Fibroblast of the aortic adventitia (primary cell): ENCODE data around the gene ADD1. TPM values are rescaled to one million over a fixed set of nuclear protein-coding genes. Genes with fewer than 3 reads are reported as not detected.

Source experiments
- DNase-seq: peaks from one replicate; pipeline ENCODE4 v3.0.0-alpha.2; 2010; ENCODE audit warnings: low read depth
- H3K4me3 ChIP-seq: 2 replicates; pipeline ENCODE4 v1.5.1; 2011; ENCODE audit warnings: low read depth, mild to moderate bottlenecking, control low read depth, low read length, moderate library complexity
- total RNA-seq: library from RNA; depleted of rRNA; stranded (reverse); fragments of >200 nt; gene quantifications from 2 replicates; pipeline ENCODE4 v1.2.3, GENCODE V29; 2012; ENCODE audit warnings: low replicate concordance
- TF ChIP-seq, protein P1 (sequence below): IDR thresholded peaks from 2 replicates; pipeline ENCODE4 v1.5.1; 2011; ENCODE audit warnings: mild to moderate bottlenecking, low read length, control low read depth, inconsistent platforms; ENCODE audit not compliant: insufficient read depth

ADD1 gene
- total RNA-seq, 1 donor, result 168 TPM

DNA sequence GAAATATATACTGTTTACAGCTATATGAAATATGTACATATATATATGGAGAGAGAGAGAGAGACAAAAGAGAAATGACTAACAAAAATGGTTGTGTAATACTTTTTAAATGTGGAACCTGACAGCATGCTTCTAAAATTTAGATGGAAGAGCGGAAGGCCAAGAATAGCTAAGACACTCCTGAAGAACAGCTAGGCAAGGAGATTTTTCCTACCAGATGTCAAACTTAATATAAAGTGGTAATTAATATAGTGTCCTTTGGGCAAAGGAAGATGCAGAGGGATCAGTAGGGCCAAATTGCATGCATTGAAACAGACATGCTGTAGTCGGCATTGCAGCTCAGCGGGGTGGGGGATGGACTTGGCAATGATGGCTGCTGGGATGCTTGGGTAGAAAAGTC, 45.2 kb downstream of the ADD1 start:
- TF ChIP-seq, protein P1, sequence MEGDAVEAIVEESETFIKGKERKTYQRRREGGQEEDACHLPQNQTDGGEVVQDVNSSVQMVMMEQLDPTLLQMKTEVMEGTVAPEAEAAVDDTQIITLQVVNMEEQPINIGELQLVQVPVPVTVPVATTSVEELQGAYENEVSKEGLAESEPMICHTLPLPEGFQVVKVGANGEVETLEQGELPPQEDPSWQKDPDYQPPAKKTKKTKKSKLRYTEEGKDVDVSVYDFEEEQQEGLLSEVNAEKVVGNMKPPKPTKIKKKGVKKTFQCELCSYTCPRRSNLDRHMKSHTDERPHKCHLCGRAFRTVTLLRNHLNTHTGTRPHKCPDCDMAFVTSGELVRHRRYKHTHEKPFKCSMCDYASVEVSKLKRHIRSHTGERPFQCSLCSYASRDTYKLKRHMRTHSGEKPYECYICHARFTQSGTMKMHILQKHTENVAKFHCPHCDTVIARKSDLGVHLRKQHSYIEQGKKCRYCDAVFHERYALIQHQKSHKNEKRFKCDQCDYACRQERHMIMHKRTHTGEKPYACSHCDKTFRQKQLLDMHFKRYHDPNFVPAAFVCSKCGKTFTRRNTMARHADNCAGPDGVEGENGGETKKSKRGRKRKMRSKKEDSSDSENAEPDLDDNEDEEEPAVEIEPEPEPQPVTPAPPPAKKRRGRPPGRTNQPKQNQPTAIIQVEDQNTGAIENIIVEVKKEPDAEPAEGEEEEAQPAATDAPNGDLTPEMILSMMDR, result no peak
- DNase-seq, result no peak
- H3K4me3 ChIP-seq, result no peak overlapping the region

DNA sequence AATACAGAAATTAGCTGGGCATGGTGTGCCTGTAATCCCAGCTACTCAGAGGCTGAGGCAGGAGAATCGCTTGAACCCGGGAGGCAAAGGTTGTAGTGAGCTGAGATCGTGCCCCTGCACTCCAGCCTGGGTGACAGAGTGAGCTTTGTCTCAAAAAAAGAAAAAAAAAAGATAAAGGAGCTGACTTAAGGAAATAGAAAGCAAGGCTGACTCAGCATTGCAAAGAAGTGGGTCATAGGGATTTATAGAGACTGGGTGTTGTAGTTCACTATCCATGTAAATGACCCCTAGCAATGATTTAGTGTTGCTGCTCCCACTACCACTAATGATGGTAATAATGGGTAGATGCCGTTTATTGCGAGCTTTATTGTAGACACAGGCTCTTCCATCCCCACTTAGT, 47.6 kb downstream of the ADD1 start:
- TF ChIP-seq, protein P1, result no peak
- peak; percentile 66 for DNase-seq

DNA sequence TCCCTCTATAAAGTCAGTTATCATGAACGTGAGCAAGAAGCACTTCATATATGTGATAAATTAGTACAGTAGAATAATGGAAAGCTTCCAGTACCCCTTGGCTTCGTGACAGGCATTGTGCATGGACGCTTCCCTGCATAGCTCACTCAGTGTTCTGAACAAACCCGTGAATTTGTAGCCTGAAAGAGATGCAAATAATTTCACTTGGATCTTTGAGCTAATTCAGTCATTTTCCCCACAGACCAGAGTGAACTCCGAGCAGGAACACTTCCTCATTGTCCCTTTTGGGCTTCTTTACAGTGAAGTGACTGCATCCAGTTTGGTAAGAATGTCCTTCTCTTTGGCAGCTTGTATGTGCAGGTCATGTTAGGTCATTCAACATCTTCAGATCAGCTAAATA, 50.1 kb downstream of the ADD1 start:
- H3K4me3 ChIP-seq, result no peak overlapping the region
- DNase-seq, result peak; percentile 77
- TF ChIP-seq, protein P1, result no peak

More for the DNA sequence above, 47.6 kb downstream of the ADD1 start:
- no peak overlapping the region for H3K4me3 ChIP-seq

DNA sequence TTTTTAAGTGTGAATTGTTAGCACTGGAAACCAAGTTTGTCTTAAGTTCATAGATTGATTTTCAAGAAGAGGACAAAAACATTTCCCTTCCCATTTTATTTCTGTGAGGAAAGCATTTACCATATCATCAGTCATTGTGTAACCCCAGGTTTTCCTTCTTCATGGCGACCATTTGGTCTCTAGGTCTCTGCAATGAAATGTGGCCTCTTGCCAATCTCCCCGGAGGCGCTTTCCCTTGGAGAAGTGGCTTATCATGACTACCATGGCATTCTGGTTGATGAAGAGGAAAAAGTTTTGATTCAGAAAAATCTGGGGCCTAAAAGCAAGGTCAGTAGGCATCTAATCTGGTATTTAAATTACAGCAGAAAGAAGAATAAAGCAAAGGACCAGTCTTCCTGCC, 54.4 kb downstream of the ADD1 start:
- TF ChIP-seq, protein P1, result no peak
- H3K4me3 ChIP-seq, result no peak overlapping the region
- DNase-seq, result no peak

DNA sequence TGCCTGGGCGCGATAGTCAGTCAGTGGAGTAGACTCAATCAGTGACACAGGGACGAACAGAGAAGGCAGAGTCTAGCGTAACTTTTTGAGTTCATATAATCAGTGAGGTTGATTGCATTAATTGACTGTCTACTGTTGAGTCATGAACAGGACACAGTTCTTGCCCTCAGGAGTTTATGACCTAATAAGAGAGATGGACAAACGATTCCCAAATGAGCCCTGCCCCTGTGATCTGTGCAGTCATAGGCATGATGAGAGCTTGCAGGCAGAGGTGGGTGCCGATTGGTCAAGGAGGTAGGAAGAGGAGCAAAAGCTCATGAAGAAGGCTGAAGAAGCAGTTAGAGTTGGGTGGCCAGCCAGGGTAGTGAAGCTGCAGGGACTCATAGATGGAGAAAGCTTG, 57.1 kb downstream of the ADD1 start:
- TF ChIP-seq, protein P1, result no peak
- no peak overlapping the region for H3K4me3 ChIP-seq
- no peak for DNase-seq

DNA sequence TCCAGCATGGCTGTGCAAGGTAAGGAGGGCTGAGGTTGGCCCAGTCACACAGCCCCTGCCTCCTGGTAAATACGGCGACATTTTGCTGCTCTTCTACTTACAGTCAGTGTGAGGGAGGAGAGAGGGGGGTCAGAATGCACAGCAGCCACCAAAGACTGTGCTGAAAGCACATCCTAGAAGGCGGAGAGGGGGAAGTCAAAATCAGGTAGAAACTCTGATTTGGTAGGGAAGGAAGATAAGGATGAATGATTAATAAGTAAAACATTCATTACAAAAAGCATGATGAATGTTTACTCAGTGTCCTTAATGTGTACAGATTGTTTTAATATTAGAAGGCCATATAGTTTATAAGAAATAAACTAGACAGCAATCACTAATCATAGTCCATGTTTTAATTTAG, 57.5 kb downstream of the ADD1 start:
- H3K4me3 ChIP-seq, result no peak overlapping the region
- TF ChIP-seq, protein P1, result no peak
- DNase-seq, result no peak

DNA sequence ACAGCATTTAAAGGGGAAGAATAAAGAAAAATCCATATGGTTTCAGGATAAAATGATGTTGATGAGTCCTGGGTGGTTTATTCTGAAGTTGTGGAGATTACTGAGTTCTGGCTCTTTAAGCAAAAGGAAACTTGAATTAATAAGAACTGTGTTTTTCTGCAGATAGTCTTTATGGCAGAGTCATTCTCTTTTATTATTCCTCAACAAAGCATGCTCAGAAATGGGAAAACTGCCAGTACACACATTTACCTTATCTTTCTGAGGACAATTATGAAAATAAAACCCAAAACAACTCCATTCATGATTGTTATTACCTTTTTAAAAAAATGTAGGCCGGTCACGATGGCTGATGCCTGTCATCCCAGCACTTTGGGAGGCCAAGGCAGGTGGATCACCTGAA, 58.5 kb downstream of the ADD1 start:
- TF ChIP-seq, protein P1, result no peak
- H3K4me3 ChIP-seq, result no peak overlapping the region
- DNase-seq, result peak; percentile 63
